UCSD-AML1 (cell line): ENCODE data around the gene DOCK9.

Experiments used
- DNase-seq: peaks from one replicate; lab custom pipeline; 2025; ENCODE audit not compliant: unreplicated experiment; lab: John Stamatoyannopoulos, UW

The DOCK9 gene

GRCh38 chr13:98801626-98802418 is 176.0 kb downstream of the DOCK9 start:
- DNase-seq = no peak

GRCh38 chr13:98800078-98800477 is 177.8 kb downstream of the DOCK9 start:
- DNase-seq = no peak

GRCh38 chr13:98798849-98799645 is 178.8 kb downstream of the DOCK9 start:
- no peak for DNase-seq

GRCh38 chr13:98797456-98797855 is 180.4 kb downstream of the DOCK9 start:
- no peak for DNase-seq

- DNase-seq = no peak
Measured at GRCh38 chr13:98796798-98797197, 181.1 kb downstream of the DOCK9 start.

- DNase-seq = no peak
Measured at GRCh38 chr13:98796191-98796590, 181.7 kb downstream of the DOCK9 start.

- DNase-seq = no peak
Measured at GRCh38 chr13:98795220-98795619, 182.6 kb downstream of the DOCK9 start.

GRCh38 chr13:98794498-98794897 is 183.4 kb downstream of the DOCK9 start:
- DNase-seq = no peak

GRCh38 chr13:98792785-98793495 is 184.9 kb downstream of the DOCK9 start:
- DNase-seq = no peak

GRCh38 chr13:98792321-98792720 is 185.5 kb downstream of the DOCK9 start:
- DNase-seq = no peak

- no peak for DNase-seq
Measured at GRCh38 chr13:98791611-98792010, 186.3 kb downstream of the DOCK9 start.

- DNase-seq = no peak
Measured at GRCh38 chr13:98787996-98788395, 189.9 kb downstream of the DOCK9 start.

GRCh38 chr13:98787173-98787572 is 190.7 kb downstream of the DOCK9 start:
- DNase-seq = no peak

GRCh38 chr13:98786023-98786422 is 191.8 kb downstream of the DOCK9 start:
- no peak for DNase-seq

- no peak for DNase-seq
Measured at GRCh38 chr13:98785405-98785804, 192.5 kb downstream of the DOCK9 start.

- DNase-seq = no peak
Measured at GRCh38 chr13:98784666-98785065, 193.2 kb downstream of the DOCK9 start.

- DNase-seq = no peak
Measured at GRCh38 chr13:98783856-98784478, 193.9 kb downstream of the DOCK9 start.

- no peak for DNase-seq
Measured at GRCh38 chr13:98782654-98783053, 195.2 kb downstream of the DOCK9 start.

GRCh38 chr13:98781905-98782304 is 196.0 kb downstream of the DOCK9 start:
- DNase-seq = no peak

- DNase-seq = no peak
Measured at GRCh38 chr13:98781470-98781869, 196.4 kb downstream of the DOCK9 start.

- DNase-seq = no peak
Measured at GRCh38 chr13:98781045-98781444, 196.8 kb downstream of the DOCK9 start.
